Heart left ventricle (tissue), 13 donors: Measurements from ENCODE around the gene WNT11.

Experiments
- CTCF ChIP-seq, 12 donors: fragments of 200-600 bp; sonication (generic) in 4 of 12; IDR thresholded peaks; one replicate each; pipeline versions ENCODE4 v1.5.0 to v1.8.0; 2018 to 2022; ENCODE audit warnings: antibody characterized with exemption in 12 of 12, mild to moderate bottlenecking in 5 of 12
- POLR2A ChIP-seq, 2 donors: fragments of 450-650 bp; IDR thresholded peaks; one replicate each; pipeline ENCODE4 v1.6.1; 2017; ENCODE audit warnings: antibody characterized with exemption in 2 of 2, mild to moderate bottlenecking in 2 of 2, moderate library complexity in 2 of 2
- donor health status: ischemic (EF 13 %, LVEDD 7.1; RV severe dilation, severe dysfunction).
- donor health status: DM: no; HTN: yes; CAD: no.
- donor health status: DM: no; HTN: no; CAD: no.
- donor health status: ischemic (EF 25% LVEDD 6.9; RV normal size, moderate dysfunction).
- donor health status: ischemic (EF 25% LVEDD 5.7; RV mildly dilated, moderate dysfunction).
- donor health status: ischemic (EF 35%, LVEDD 5.7; RV mildly dilated, moderate dysfunction).
- donor health status: nonischemic (EF 11% LVEDD 7.7; RV severe dilation, severe dysfunction).
- donor health status: DM: yes; HTN: yes; CAD: no.
- donor health status: PGD.
- donor health status: ischemic (EF 29% LVEDD 5.4; RV normal size, mild dysfunction).
- donor health status: nonischemic (EF 23%, LVEDD 6.1; RV moderate dilation, normal function).

GRCh38 chr11:76203131-76203925, 3.0 kb downstream of the WNT11 start:
- TF ChIP-seq POLR2A (IDR thresholded peaks at IDR 0.05) (no peak), CTCF (IDR thresholded peaks at IDR 0.05) (no peak)
